NCI-H460 (cell line): ENCODE data around the gene MYLK3. TPM values are rescaled to one million over a fixed set of nuclear protein-coding genes. Genes with fewer than 3 reads are reported as not detected.
"Not testable (repeated sequence)": the region's sequence is repeated elsewhere in the genome, so short reads cannot be mapped to it uniquely, and the experiment has no call there.

ENCODE experiments used
- DNase-seq: peaks from one replicate; pipeline ENCODE4 v3.0.0-alpha.2; 2016; ENCODE audit warnings: low read depth; ENCODE audit errors: extremely low read depth
- total RNA-seq: library from RNA; depleted of rRNA; stranded (reverse); fragments of >200 nt; shearing (Covaris generic); gene quantifications from 2 replicates; pipeline ENCODE4 v1.2.3, GENCODE V29; 2014; rRNA removed

Gene MYLK3
- total RNA-seq, 1 experiment from 2014 or later = 0.10 TPM

DNA sequence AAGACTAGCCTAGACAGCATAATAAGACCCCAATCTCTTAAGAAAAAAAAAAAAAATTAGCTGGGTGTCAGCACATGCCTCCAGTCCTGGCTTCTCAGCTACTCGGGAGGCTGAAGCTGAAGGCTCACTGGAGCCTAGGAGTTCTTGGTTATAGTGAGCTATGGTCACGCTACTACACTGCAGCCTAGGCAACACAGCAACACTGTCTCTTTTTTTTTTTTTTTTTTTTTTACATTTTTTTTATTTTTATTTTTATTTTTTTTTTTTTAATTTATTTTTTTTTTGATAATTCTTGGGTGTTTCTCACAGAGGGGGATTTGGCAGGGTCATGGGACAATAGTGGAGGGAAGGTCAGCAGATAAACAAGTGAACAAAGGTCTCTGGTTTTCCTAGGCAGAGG is 54.5 kb downstream of the MYLK3 start:
- no peak for DNase-seq

GRCh38 chr16:46691726-46692125 is 56.4 kb downstream of the MYLK3 start:
- DNase-seq = peak; percentile 16

DNA sequence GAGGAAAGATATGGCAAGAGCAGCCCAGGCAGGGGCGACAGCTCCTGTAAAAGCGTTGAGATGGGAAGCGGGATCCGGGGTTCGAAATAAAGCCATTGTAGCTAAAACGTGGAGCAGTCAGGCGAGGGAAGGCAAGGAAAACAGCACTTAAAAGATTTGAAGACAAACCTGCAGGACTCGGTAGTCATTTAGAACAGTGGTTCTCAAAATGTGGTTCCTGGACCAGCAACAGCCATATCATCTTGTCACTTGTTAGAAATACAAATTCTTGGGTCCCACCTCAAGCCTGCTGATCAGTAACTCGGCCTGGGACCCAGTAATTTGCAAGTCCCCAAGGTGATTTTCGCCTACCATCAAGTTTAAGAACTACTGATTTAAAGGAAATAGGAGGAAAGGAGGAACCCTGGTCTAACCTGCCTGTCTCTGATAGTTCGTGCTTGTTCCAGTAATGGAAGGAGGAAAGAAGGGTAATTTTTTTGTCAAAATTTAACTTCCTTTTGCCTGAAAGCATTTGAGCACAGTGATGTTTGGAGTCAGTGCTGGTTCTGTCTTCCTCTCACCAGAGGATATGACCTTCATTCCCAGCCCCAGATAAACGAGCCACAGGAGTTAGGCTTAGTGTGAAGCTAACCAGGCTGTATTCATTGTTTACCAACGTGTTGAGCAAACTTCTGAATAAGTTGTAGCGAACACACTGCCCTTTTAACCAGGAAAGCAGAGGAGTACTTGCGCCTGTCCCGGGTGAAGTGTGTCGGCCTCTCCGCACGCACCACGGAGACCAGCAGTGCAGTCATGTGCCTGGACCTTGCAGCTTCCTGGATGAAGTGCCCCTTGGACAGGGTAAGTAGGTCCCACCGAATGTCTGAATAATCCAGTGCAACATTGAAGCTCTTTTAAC is 57.6 kb downstream of the MYLK3 start:
- no peak for DNase-seq

DNA sequence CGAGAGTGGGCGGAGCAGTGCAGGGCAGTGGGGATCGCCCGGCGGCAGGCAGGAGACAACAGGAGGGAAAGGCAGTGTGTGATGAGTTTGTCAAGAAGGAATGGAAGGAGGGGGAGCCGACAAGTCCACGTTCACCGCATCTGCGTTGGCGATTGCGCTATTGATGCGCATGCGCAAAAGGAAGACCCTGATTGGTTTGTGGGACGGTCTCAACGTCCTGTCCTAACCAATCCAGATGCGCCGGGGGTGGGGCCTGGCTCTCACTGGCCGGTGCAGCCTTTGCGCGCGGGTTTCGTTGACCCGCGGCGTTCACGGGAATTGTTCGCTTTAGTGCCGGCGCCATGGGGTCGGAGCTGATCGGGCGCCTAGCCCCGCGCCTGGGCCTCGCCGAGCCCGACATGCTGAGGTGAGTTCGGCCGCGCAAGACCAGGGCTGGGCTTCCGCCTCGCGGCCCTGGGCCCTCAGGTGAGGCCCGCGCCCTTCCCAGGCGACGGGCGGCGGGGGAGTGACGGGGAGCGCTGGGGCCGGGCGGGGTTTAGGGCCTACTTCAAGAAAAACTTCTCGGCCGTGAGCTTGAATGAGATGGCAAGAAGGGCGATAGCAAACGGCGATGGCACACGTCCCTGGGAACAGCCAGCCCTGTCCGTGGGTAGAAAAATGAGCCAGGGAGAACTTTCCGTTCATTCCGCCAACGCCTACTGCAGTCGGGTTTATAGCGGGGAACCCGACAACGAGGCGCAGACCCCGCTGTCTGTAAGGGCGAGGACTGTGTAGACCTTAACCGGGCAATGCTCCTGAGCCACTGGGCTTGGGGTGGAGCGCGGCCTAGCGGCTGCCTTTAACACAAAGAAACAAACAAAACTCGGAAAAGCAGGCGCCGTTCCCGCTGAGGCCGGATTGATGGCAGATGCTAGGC is 58.5 kb downstream of the MYLK3 start, which contains the start of gene ORC6:
ORC6 (plus strand) TSS at position 295 of the 916 bp plus-strand sequence; CDS start at position 342, 47 bp downstream.
- peak; percentile 95 for DNase-seq

DNA sequence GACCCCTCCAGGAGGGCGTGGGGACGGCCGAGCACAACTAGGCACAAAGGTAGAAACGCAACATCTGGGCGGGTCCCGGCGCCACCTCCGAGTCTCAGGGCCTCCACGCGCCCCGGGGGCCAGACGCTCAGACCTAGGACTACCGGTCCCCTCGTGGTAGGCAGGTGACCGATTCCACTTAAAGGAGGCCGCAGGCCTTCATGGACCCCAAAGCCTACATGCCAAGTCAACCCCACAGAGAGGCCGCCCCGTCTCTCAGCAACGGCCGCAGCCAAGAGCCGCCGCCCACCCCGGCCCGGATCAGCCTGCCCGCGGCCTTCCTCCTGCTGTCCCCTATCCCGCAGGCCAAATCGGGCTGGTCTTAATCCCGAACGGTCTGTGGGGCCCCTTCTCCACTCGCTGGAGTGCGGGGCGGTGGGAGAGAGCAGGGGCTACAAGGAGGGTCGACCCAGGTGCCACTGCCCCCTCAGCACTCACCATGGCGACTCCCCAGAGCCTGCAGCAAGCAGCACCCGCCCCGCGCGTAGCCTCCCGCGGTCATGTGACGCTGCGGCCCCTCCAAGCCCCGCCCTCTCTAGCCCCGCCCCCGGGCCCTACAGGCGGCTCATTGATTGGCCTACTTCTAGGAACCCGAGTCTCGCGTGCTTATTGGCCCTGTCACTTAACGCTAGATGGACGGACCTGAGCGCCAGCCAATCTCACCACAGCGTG is 59.3 kb downstream of the MYLK3 start, which contains the start of gene VPS35:
VPS35 (minus strand) TSS at position 525 of the 711 bp plus-strand sequence; CDS start at position 480, 45 bp downstream.
- peak; percentile 99 for DNase-seq

GRCh38 chr16:46688101-46688653 is 60.0 kb downstream of the MYLK3 start:
- no peak for DNase-seq

DNA sequence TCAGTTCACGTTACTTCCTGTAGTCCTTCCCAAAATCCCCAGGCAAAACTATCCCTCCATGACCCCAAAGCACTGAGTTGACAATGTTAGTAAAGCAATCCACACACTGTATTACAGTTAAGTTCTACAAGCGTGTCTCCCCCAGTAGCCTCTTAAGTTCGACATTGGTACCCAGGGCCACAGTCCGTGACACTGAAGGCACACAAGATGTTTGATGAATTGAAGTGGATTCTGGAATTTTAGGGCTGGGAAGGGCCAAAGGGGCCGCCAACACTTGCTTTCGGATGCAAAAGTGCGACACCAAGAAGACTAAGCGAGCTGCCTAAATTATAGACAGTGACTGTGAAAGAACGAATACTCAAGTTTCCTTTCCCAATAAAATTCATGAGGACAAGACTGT is 60.7 kb downstream of the MYLK3 start:
- no peak for DNase-seq

DNA sequence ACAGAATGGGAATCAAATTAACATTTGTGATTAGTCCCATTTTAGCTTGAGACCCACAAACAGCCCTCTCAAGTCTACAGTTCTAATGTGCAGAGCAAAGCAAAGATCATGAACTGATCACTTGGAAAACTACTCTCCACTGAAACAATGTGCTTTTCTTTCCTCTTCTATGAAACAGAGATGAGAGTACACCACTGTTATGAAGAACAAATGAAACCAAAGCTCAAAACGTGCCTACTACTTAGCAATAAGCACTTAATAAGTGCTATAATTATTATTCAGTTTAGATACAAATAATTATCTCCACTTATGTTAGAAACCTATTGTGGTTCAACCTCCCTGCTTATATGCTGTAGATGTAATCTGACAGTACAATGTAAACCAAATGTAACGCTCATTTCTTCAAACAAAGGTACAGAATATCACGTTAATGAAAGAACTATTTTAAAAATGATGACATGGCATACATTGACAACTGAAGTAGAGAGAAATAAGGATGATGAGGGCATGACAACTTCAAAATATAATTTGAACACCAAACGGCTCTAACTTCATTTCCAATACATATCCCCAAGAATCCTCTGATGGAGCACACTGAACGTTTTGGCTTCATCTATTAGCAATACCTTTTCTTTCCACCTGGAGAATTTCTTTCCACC is 61.2 kb downstream of the MYLK3 start:
- no peak for DNase-seq

GRCh38 chr16:46681867-46682266 is 66.3 kb downstream of the MYLK3 start:
- DNase-seq = not testable (repeated sequence)

GRCh38 chr16:46677943-46678342 is 70.2 kb downstream of the MYLK3 start:
- DNase-seq = not testable (repeated sequence)

DNA sequence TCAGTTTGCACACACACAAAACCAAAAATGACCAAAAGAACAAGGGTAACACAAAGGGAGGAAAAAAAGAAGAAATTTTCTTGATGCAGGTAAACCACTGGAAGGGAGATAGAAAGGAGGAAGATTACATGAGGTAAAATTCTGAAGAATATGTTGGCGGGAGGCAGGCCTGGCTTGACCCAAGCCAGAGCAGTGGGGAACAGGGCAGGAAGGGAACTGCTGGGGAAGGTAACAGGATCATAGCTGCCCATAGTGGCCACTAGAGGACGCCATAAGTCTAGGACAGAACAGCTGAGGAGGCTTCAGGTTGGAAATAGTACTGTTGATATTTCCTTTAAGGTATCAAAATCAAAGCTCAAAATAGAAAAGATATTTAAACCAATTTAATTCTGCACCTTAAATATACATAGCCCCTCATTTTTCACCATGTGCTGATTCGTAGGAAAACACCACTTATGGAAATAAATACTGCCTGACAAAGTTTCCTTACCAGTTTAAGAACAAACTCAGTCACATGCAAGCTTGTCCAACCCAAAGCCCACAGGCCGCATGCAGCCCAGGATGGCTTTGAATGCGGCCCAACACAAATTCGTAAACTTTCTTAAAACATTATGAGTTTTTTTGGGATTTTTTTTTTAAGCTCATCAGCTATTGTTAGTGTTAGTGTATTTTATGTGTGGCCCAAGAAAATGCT is 74.7 kb downstream of the MYLK3 start:
- peak; percentile 69 for DNase-seq

DNA sequence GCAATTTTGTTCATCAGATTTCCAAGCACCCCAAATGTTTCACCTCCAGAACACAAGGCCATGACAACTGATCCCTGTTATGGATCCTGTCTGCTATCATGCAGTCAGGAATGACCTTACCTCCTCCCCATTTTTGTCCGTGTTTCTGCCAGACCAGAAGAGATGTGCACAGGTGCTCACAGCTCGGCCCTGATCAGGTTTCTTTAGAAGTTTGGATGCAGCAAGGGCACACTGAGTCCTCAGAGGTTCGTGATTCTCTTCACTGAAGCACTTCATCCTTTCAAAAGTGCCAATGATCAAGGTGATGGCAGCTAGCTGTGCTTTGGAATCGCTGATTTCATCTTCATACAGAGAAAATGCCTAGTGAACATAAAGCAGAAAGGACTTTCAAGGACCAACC is 86.0 kb downstream of the MYLK3 start:
- DNase-seq = no peak

GRCh38 chr16:46658925-46659324 is 89.2 kb downstream of the MYLK3 start:
- DNase-seq = no peak

Other genes with a start within 250 kb of the MYLK3 start
- gene SHCBP1, start 127.0 kb downstream of the MYLK3 start, total RNA-seq = 17.6 and 23.6 TPM in 2 replicates
- gene VPS35, start 59.2 kb downstream of the MYLK3 start, total RNA-seq = 85.3 and 119 TPM in 2 replicates
- 24.3 and 29.1 TPM in 2 replicates for gene ORC6, start 58.7 kb downstream of the MYLK3 start, total RNA-seq
- 13.9 and 17.6 TPM in 2 replicates for gene C16orf87, start 82.8 kb upstream of the MYLK3 start, total RNA-seq
- 22.9 and 23.3 TPM in 2 replicates for gene GPT2, start 136.0 kb upstream of the MYLK3 start, total RNA-seq
- 99.5 and 110 TPM in 2 replicates for gene DNAJA2, start 225.3 kb upstream of the MYLK3 start, total RNA-seq